ENCODE data around the gene RASSF4.

DNA sequence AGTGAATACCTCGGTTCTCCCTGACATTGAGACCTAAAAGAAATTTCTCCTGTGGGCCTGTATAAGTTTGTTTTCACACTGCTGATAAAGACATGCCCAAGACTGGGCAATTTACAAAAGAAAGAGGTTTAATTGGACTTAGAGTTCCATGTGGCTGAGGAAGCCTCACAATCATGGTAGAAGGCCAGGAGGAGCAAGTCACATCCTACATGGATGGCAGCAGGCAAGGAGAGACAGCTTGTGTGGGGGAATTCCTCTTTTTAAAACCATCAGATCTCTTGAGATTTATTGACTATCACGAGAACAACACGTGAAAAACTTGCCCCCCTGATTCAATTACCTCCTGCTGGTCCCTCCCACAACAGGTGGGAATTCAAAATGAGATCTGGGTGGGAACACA, 41.8 kb upstream of the RASSF4 start:
- TF ChIP-seq ZNF274 (IDR thresholded peaks at IDR 0.05; ENCODE audit: low read depth, low read length) (no peak), SUZ12 (IDR thresholded peaks at IDR 0.05; ENCODE audit: extremely low read depth, insufficient read depth, insufficient read length) (no peak)

All from NT2/D1 (cell line).